GM23338 (cell line): ENCODE results near the gene CCDC70. TPM values are rescaled to one million over a fixed set of nuclear protein-coding genes. Genes with fewer than 3 reads are reported as not detected.

ENCODE experiments used
- ATAC-seq: fragments of 200-7000 bp; cut with Tn5 transposase; 3 replicates; pipeline ENCODE4 v1.9.1; 2020
- DNase-seq: peaks from one replicate; pipeline ENCODE4 v3.0.0-alpha.2; 2015; ENCODE audit warnings: low spot score
- H2AFZ ChIP-seq: fragments of 200-600 bp; sonication (generic); 2 replicates; pipeline ENCODE4 v1.8.0; 2016; ENCODE audit warnings: antibody characterized with exemption, mild to moderate bottlenecking, moderate library complexity
- H3F3A ChIP-seq: fragments of 200-600 bp; sonication (generic); replicated peaks from 2 replicates; pipeline ENCODE4 v1.8.0; 2017; ENCODE audit warnings: antibody characterized with exemption, mixed run types, low read depth
- H3K27ac ChIP-seq: fragments of 200-600 bp; sonication (generic); 2 replicates; pipeline ENCODE4 v1.6.1; 2016; ENCODE audit warnings: low read depth
- H3K27me3 ChIP-seq: fragments of 200-600 bp; sonication (generic); 2 replicates; pipeline ENCODE4 v1.8.0; 2016; ENCODE audit warnings: mild to moderate bottlenecking, mixed run types, moderate library complexity; ENCODE audit not compliant: insufficient read depth
- H3K36me3 ChIP-seq: fragments of 200-600 bp; sonication (generic); 2 replicates; pipeline ENCODE4 v1.8.0; 2016; ENCODE audit warnings: mild to moderate bottlenecking; ENCODE audit not compliant: insufficient read depth
- H3K4me1 ChIP-seq: fragments of 200-600 bp; sonication (generic); 2 replicates; pipeline ENCODE4 v1.8.0; 2016; ENCODE audit warnings: mild to moderate bottlenecking, moderate library complexity; ENCODE audit not compliant: insufficient read depth
- H3K4me2 ChIP-seq: fragments of 200-600 bp; sonication (generic); 2 replicates; pipeline ENCODE4 v1.7.1; 2017; ENCODE audit warnings: mixed run types
- H3K4me3 ChIP-seq: fragments of 200-600 bp; sonication (generic); 2 replicates; pipeline ENCODE4 v1.6.1; 2016; ENCODE audit warnings: mixed run types
- H3K79me2 ChIP-seq: fragments of 200-600 bp; sonication (generic); replicated peaks from 2 replicates; pipeline ENCODE4 v1.8.0; 2017; ENCODE audit warnings: mild to moderate bottlenecking; ENCODE audit not compliant: insufficient read depth
- H3K9me2 ChIP-seq: fragments of 200-600 bp; sonication (generic); 2 replicates; pipeline ENCODE4 v1.8.0; 2017; ENCODE audit not compliant: insufficient read depth
- H4K20me1 ChIP-seq: fragments of 200-600 bp; sonication (generic); replicated peaks from 2 replicates; pipeline ENCODE4 v1.8.0; 2017; ENCODE audit warnings: mild to moderate bottlenecking; ENCODE audit not compliant: insufficient read depth
- H3K27ac Mint-ChIP-seq: 2 replicates; pipeline ENCODE4 v1.8.0; 2020; ENCODE audit warnings: inconsistent platforms, mild to moderate bottlenecking, moderate library complexity, mixed read lengths
- H3K27me3 Mint-ChIP-seq: 3 replicates; pipeline ENCODE4 v1.8.0; 2022; ENCODE audit warnings: low read depth, mild to moderate bottlenecking, moderate library complexity, mixed read lengths, inconsistent platforms; ENCODE audit not compliant: insufficient read depth, poor library complexity
- H3K36me3 Mint-ChIP-seq: 3 replicates; pipeline ENCODE4 v1.8.0; 2021; ENCODE audit warnings: low read depth, mild to moderate bottlenecking, inconsistent platforms, moderate library complexity, mixed read lengths
- H3K4me1 Mint-ChIP-seq: 3 replicates; pipeline ENCODE4 v1.8.0; 2020; ENCODE audit warnings: mild to moderate bottlenecking, inconsistent platforms, mixed read lengths
- H3K4me3 Mint-ChIP-seq: 3 replicates; pipeline ENCODE4 v1.8.0; 2021; ENCODE audit warnings: moderate library complexity, mild to moderate bottlenecking, inconsistent platforms, mixed read lengths
- H3K9me3 Mint-ChIP-seq: 3 replicates; pipeline ENCODE4 v1.8.0; 2020; ENCODE audit warnings: moderate library complexity, mild to moderate bottlenecking, inconsistent platforms, mixed read lengths
- CREB1 ChIP-seq: fragments of 250-450 bp; sonication (Bioruptor Pico); IDR thresholded peaks from 2 replicates; pipeline ENCODE4 v1.5.0; 2020; ENCODE audit warnings: low read depth, mild to moderate bottlenecking, moderate library complexity
- EZH2 ChIP-seq: fragments of 200-600 bp; sonication (generic); IDR thresholded peaks from one replicate; pipeline ENCODE4 v1.8.0; 2017; ENCODE audit warnings: antibody characterized with exemption, mild to moderate bottlenecking, low read depth; ENCODE audit not compliant: unreplicated experiment
- EZH2phosphoT487 ChIP-seq: fragments of 200-600 bp; sonication (generic); IDR thresholded peaks from one replicate; pipeline ENCODE4 v1.8.1; 2018; ENCODE audit warnings: antibody characterized with exemption; ENCODE audit not compliant: unreplicated experiment
- JUNB ChIP-seq: IDR thresholded peaks from one replicate; pipeline ENCODE4 v1.6.1; 2016; ENCODE audit warnings: antibody characterized with exemption; ENCODE audit not compliant: unreplicated experiment
- ZNF114 ChIP-seq: fragments of 250-450 bp; sonication (Bioruptor Pico); IDR thresholded peaks from 2 replicates; pipeline ENCODE4 v1.5.0; 2020; ENCODE audit warnings: mild to moderate bottlenecking, moderate library complexity
- ZNF331 ChIP-seq: fragments of 250-450 bp; sonication (Bioruptor Pico); IDR thresholded peaks from 2 replicates; pipeline ENCODE4 v1.5.0; 2020; ENCODE audit warnings: low read depth, mild to moderate bottlenecking, moderate library complexity
- polyA plus RNA-seq: library from polyadenylated mRNA; unstranded; fragments of >200 nt; fragmentation: Nextera tagmentation; extraction: Ambion mirVana; gene quantifications from 2 replicates; pipeline ENCODE4 v1.2.1, GENCODE V29; 2016
- total RNA-seq: library from RNA; depleted of rRNA; stranded (reverse); fragments of >200 nt; shearing (Covaris generic); gene quantifications from 2 replicates; pipeline ENCODE4 v1.2.3, GENCODE V29; 2014
- TF ChIP-seq, protein P1 (sequence below), 2 experiments: fragments of 200-600 bp in 1 of 2; sonication (generic) in 1 of 2; conservative IDR thresholded peaks; 2 replicates each; pipeline versions ENCODE4 v1.5.1 to v1.6.1; 2016 to 2017; ENCODE audit warnings: antibody characterized with exemption in 2 of 2, low read depth in 2 of 2, mild to moderate bottlenecking in 2 of 2, moderate library complexity in 1 of 2
- TF ChIP-seq, protein P2 (sequence below): fragments of 250-450 bp; sonication (Bioruptor Pico); IDR thresholded peaks from 2 replicates; pipeline ENCODE4 v1.5.0; 2020; ENCODE audit warnings: mild to moderate bottlenecking, moderate library complexity

CCDC70 gene
- total and polyA plus RNA-seq, 2 experiments from 2014 or later = not detected

GRCh38 chr13:51826606-51827005, 35.2 kb upstream of the CCDC70 start:
- no peaks in the 10 kb centered on the region for H3K9me2 ChIP-seq
- no peaks in the 10 kb centered on the region for H3K79me2 ChIP-seq
- H3K36me3 Mint-ChIP-seq = no peaks in the 10 kb centered on the region

GRCh38 chr13:51827254-51827653, 34.5 kb upstream of the CCDC70 start:
- no peaks in the 10 kb centered on the region for H3K79me2 ChIP-seq
- Mint-ChIP-seq H3K4me3 (no peak overlapping the region), H3K4me1 (peaks cover 15% of the 10 kb centered on the region; the same call in 2 of the 3 replicates), H3K27me3 (no peaks in the 10 kb centered on the region), H3K27ac (no peak overlapping the region), H3K9me3 (no peaks in the 10 kb centered on the region), H3K36me3 (no peaks in the 10 kb centered on the region)
- no peaks in the 10 kb centered on the region for H3K36me3 ChIP-seq
- no peak overlapping the region for H2AFZ ChIP-seq
- no peaks in the 10 kb centered on the region for H3K27me3 ChIP-seq
- TF ChIP-seq CREB1 (CRISPR knock-in tag) = no peak
- no peak overlapping the region for H3K4me2 ChIP-seq
- no peaks in the 10 kb centered on the region for H3K9me2 ChIP-seq
- no peak for ATAC-seq
- no peak overlapping the region for H3K27ac ChIP-seq
- DNase-seq = no peak
- H3K4me1 ChIP-seq = 0 out of 2 replicates have a peak, but pooled peaks cover 3% of the 10 kb centered on the region
- no peaks in the 10 kb centered on the region for H3F3A ChIP-seq
- H4K20me1 ChIP-seq = no peaks in the 10 kb centered on the region
- no peak overlapping the region for H3K4me3 ChIP-seq

More at GRCh38 chr13:51826606-51827005, 35.2 kb upstream of the CCDC70 start:
- DNase-seq (no peak), ATAC-seq (no peak)
- Histone ChIP-seq H3K4me1 (0 out of 2 replicates have a peak, but pooled peaks cover 3% of the 10 kb centered on the region), H3K4me3 (no peak overlapping the region), H2AFZ (no peak overlapping the region), H3K27me3 (no peaks in the 10 kb centered on the region), H3K4me2 (no peak overlapping the region), H3F3A (no peaks in the 10 kb centered on the region), H3K36me3 (no peaks in the 10 kb centered on the region), H3K27ac (no peak overlapping the region), H4K20me1 (no peaks in the 10 kb centered on the region)
- TF ChIP-seq, protein P1, sequence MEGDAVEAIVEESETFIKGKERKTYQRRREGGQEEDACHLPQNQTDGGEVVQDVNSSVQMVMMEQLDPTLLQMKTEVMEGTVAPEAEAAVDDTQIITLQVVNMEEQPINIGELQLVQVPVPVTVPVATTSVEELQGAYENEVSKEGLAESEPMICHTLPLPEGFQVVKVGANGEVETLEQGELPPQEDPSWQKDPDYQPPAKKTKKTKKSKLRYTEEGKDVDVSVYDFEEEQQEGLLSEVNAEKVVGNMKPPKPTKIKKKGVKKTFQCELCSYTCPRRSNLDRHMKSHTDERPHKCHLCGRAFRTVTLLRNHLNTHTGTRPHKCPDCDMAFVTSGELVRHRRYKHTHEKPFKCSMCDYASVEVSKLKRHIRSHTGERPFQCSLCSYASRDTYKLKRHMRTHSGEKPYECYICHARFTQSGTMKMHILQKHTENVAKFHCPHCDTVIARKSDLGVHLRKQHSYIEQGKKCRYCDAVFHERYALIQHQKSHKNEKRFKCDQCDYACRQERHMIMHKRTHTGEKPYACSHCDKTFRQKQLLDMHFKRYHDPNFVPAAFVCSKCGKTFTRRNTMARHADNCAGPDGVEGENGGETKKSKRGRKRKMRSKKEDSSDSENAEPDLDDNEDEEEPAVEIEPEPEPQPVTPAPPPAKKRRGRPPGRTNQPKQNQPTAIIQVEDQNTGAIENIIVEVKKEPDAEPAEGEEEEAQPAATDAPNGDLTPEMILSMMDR (conservative IDR thresholded peaks at IDR 0.05; ENCODE audit: low read depth in 2 of 2) = no peak
- TF ChIP-seq JUNB = no peak
- no peak for TF ChIP-seq ZNF331 (CRISPR knock-in tag)
- TF ChIP-seq ZNF114 = no peak
- Mint-ChIP-seq H3K27ac (no peak overlapping the region), H3K9me3 (no peaks in the 10 kb centered on the region), H3K4me3 (no peak overlapping the region), H3K4me1 (peaks cover 18% of the 10 kb centered on the region; the same call in 2 of the 3 replicates), H3K27me3 (no peaks in the 10 kb centered on the region)

DNA sequence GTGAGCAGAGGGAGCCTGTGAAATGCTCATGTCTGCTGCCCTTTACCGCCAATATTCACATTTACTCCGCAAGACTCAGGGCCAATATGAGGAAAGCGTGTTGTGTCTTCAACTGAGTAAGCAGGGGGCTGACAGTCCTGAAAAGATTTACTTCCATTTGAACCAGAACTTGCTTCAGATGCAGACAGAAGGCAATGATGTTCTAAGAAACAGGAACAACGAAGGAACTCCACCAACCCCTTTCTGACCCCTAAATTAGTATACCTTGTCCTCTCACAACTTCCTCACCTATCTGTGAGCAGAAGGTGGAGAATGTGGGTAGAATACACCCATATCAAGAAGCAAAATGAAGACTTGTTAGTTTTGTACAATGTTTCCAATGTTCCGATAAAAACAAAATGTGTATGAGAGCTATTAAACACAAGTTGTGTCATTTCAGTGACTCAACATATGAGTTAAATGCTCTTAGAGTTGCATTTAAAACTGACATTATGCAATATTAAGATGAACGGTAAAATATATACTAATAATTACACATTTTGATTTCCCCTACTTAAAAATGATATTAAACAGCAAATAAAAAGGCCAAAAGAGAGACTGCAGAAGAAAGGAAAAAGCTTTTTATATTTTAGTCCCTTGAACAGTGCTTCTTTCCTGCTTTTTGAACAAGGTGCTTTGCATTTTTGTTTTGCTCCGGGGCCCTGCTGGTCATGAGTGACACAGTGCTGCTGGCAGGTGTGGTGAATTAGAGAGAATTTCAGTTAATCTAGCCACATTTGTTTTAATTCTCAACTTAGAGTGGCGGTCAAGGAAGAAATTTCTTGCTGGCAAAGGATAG, 32.8 kb upstream of the CCDC70 start:
- no peak overlapping the region for H3K4me3 Mint-ChIP-seq
- no peak overlapping the region for H2AFZ ChIP-seq
- H3K4me1 Mint-ChIP-seq = peaks cover 16% of the 10 kb centered on the region; the same call in 2 of the 3 replicates
- no peak overlapping the region for H3K4me2 ChIP-seq
- 0 out of 2 replicates have a peak, but pooled peaks cover 3% of the 10 kb centered on the region for H3K4me1 ChIP-seq
- H3K36me3 Mint-ChIP-seq = no peaks in the 10 kb centered on the region
- no peaks in the 10 kb centered on the region for H3K27me3 Mint-ChIP-seq
- DNase-seq (no peak), ATAC-seq (no peak)
- H3K27ac Mint-ChIP-seq = no peak overlapping the region
- H3K27me3 ChIP-seq = no peaks in the 10 kb centered on the region
- no peaks in the 10 kb centered on the region for H3K9me2 ChIP-seq
- no peaks in the 10 kb centered on the region for H4K20me1 ChIP-seq
- H3K36me3 ChIP-seq = no peaks in the 10 kb centered on the region
- no peaks in the 10 kb centered on the region for H3K9me3 Mint-ChIP-seq
- H3K4me3 ChIP-seq = no peak overlapping the region
- no peaks in the 10 kb centered on the region for H3K79me2 ChIP-seq
- H3F3A ChIP-seq = no peaks in the 10 kb centered on the region
- no peak overlapping the region for H3K27ac ChIP-seq
- TF ChIP-seq EZH2phosphoT487 (no peak), EZH2 (no peak)
- TF ChIP-seq, protein P2, sequence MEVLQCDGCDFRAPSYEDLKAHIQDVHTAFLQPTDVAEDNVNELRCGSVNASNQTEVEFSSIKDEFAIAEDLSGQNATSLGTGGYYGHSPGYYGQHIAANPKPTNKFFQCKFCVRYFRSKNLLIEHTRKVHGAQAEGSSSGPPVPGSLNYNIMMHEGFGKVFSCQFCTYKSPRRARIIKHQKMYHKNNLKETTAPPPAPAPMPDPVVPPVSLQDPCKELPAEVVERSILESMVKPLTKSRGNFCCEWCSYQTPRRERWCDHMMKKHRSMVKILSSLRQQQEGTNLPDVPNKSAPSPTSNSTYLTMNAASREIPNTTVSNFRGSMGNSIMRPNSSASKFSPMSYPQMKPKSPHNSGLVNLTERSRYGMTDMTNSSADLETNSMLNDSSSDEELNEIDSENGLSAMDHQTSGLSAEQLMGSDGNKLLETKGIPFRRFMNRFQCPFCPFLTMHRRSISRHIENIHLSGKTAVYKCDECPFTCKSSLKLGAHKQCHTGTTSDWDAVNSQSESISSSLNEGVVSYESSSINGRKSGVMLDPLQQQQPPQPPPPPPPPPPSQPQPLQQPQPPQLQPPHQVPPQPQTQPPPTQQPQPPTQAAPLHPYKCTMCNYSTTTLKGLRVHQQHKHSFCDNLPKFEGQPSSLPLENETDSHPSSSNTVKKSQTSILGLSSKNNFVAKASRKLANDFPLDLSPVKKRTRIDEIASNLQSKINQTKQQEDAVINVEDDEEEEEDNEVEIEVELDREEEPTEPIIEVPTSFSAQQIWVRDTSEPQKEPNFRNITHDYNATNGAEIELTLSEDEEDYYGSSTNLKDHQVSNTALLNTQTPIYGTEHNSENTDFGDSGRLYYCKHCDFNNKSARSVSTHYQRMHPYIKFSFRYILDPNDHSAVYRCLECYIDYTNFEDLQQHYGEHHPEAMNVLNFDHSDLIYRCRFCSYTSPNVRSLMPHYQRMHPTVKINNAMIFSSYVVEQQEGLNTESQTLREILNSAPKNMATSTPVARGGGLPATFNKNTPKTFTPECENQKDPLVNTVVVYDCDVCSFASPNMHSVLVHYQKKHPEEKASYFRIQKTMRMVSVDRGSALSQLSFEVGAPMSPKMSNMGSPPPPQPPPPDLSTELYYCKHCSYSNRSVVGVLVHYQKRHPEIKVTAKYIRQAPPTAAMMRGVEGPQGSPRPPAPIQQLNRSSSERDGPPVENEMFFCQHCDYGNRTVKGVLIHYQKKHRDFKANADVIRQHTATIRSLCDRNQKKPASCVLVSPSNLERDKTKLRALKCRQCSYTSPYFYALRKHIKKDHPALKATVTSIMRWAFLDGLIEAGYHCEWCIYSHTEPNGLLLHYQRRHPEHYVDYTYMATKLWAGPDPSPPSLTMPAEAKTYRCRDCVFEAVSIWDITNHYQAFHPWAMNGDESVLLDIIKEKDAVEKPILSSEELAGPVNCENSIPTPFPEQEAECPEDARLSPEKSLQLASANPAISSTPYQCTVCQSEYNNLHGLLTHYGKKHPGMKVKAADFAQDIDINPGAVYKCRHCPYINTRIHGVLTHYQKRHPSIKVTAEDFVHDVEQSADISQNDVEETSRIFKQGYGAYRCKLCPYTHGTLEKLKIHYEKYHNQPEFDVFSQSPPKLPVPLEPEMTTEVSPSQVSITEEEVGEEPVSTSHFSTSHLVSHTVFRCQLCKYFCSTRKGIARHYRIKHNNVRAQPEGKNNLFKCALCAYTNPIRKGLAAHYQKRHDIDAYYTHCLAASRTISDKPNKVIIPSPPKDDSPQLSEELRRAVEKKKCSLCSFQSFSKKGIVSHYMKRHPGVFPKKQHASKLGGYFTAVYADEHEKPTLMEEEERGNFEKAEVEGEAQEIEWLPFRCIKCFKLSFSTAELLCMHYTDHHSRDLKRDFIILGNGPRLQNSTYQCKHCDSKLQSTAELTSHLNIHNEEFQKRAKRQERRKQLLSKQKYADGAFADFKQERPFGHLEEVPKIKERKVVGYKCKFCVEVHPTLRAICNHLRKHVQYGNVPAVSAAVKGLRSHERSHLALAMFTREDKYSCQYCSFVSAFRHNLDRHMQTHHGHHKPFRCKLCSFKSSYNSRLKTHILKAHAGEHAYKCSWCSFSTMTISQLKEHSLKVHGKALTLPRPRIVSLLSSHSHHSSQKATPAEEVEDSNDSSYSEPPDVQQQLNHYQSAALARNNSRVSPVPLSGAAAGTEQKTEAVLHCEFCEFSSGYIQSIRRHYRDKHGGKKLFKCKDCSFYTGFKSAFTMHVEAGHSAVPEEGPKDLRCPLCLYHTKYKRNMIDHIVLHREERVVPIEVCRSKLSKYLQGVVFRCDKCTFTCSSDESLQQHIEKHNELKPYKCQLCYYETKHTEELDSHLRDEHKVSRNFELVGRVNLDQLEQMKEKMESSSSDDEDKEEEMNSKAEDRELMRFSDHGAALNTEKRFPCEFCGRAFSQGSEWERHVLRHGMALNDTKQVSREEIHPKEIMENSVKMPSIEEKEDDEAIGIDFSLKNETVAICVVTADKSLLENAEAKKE (CRISPR knock-in tag) = no peak
